Raji (cell line): ENCODE measurements around the gene CPA5.

Experiments used
- POLR2A ChIP-seq: IDR thresholded peaks from 2 replicates; pipeline ENCODE4 v1.6.1; 2011; ENCODE audit warnings: low read depth, low read length, control low read depth; ENCODE audit not compliant: insufficient read depth

CPA5 gene

GRCh38 chr7:130393841-130394411 lies 49.3 kb downstream of the CPA5 start:
- no peak for TF ChIP-seq POLR2A

GRCh38 chr7:130394421-130395195 lies 50.0 kb downstream of the CPA5 start:
- TF ChIP-seq POLR2A: no peak

GRCh38 chr7:130395421-130395820 lies 50.8 kb downstream of the CPA5 start:
- TF ChIP-seq POLR2A: no peak

- no peak for TF ChIP-seq POLR2A
Measured at GRCh38 chr7:130396109-130396508, 51.5 kb downstream of the CPA5 start.

- no peak for TF ChIP-seq POLR2A
Measured at GRCh38 chr7:130397051-130397757, 52.6 kb downstream of the CPA5 start.

GRCh38 chr7:130397758-130398073 lies 53.1 kb downstream of the CPA5 start:
- TF ChIP-seq POLR2A: no peak

- no peak for TF ChIP-seq POLR2A
Measured at GRCh38 chr7:130398526-130399090, 54.0 kb downstream of the CPA5 start.

- no peak for TF ChIP-seq POLR2A
Measured at GRCh38 chr7:130400120-130400572, 55.5 kb downstream of the CPA5 start.

- no peak for TF ChIP-seq POLR2A
Measured at GRCh38 chr7:130401101-130401500, 56.5 kb downstream of the CPA5 start.

GRCh38 chr7:130401578-130401977 lies 57.0 kb downstream of the CPA5 start:
- TF ChIP-seq POLR2A: no peak

GRCh38 chr7:130405003-130405402 lies 60.4 kb downstream of the CPA5 start:
- no peak for TF ChIP-seq POLR2A

GRCh38 chr7:130409067-130409711 lies 64.6 kb downstream of the CPA5 start:
- TF ChIP-seq POLR2A: no peak

GRCh38 chr7:130409712-130410072 lies 65.1 kb downstream of the CPA5 start:
- TF ChIP-seq POLR2A: no peak

GRCh38 chr7:130410868-130411541 lies 66.4 kb downstream of the CPA5 start:
- TF ChIP-seq POLR2A: no peak

GRCh38 chr7:130413201-130413600 lies 68.6 kb downstream of the CPA5 start:
- TF ChIP-seq POLR2A: no peak
